Thyroid gland (tissue), 4 donors: Measurements from ENCODE around the gene DUS1L. TPM values are rescaled to one million over a fixed set of nuclear protein-coding genes. Genes with fewer than 3 reads are reported as not detected.

Source experiments
- DNase-seq, 2 donors: peaks; one replicate each; pipeline ENCODE4 v3.0.0-alpha.2; 2019
- H3K27ac ChIP-seq, 3 donors: fragments of 200-600 bp; sonication (generic); 1 replicate in 2 of 3; 2 replicates in 1 of 3; pipeline ENCODE4 v1.5.1; 2016 to 2019; ENCODE audit warnings: mild to moderate bottlenecking in 1 of 3, moderate library complexity in 1 of 3
- H3K27me3 ChIP-seq: fragments of 200-600 bp; sonication (generic); one replicate; pipeline ENCODE4 v1.5.1; 2019
- H3K36me3 ChIP-seq, 2 donors: fragments of 200-600 bp; sonication (generic); one replicate each; pipeline ENCODE4 v1.5.1; 2016 to 2019
- H3K4me1 ChIP-seq, 2 donors: fragments of 200-600 bp; sonication (generic); one replicate each; pipeline ENCODE4 v1.5.1; 2017 to 2019
- H3K4me3 ChIP-seq, 3 donors: fragments of 200-600 bp; sonication (generic); replicated peaks in 1 of 3; 1 replicate in 2 of 3; 2 replicates in 1 of 3; pipeline ENCODE4 v1.5.1; 2016; ENCODE audit warnings: mild to moderate bottlenecking in 1 of 3
- H3K9me3 ChIP-seq: fragments of 200-600 bp; sonication (generic); one replicate; pipeline ENCODE4 v1.5.1; 2017
- CTCF ChIP-seq, 6 experiments: fragments of 200-600 bp in 3 of 6; fragments of 450-650 bp in 3 of 6; sonication (generic) in 3 of 6; IDR thresholded peaks; one replicate each; pipeline ENCODE4 v1.5.1; 2016 to 2019; ENCODE audit warnings: antibody characterized with exemption in 6 of 6, mild to moderate bottlenecking in 2 of 6, inconsistent platforms in 1 of 6, moderate library complexity in 1 of 6
- POLR2A ChIP-seq, 2 donors: fragments of 450-650 bp; IDR thresholded peaks; one replicate each; pipeline ENCODE4 v1.6.1; 2017; ENCODE audit warnings: antibody characterized with exemption in 2 of 2, mild to moderate bottlenecking in 2 of 2, moderate library complexity in 1 of 2
- whole genome bisulfite sequencing, 2 donors: methylation state at CpG; one replicate each; pipeline ENCODE4 v1.1.5; 2017; 5-methylcytosine and 5-hydroxymethylcytosine counted together
- intact Hi-C: fragments of 100-400 bp; cut with DNase I; formaldehyde crosslinking; loops from one replicate; pipeline ENCODE4 v1.15.1; 2023
- total RNA-seq, 4 donors: library from RNA; depleted of rRNA; stranded (reverse); fragments of >200 nt; gene quantifications; one replicate each; pipeline ENCODE4 v1.2.3, GENCODE V29; 2016

Gene DUS1L
- total RNA-seq, 4 donors from 2014 or later: 58.7 to 90.5 (median 75.5) TPM

- intact Hi-C loops: no loop called here
- no peak for DNase-seq
- no peak for TF ChIP-seq POLR2A (IDR thresholded peaks at IDR 0.05)
- no peak for TF ChIP-seq CTCF (IDR thresholded peaks at IDR 0.05)
- Histone ChIP-seq H3K27me3 (no peaks in the 10 kb centered on the region), H3K36me3 (peaks cover 88 to 99% of the 10 kb centered on the region in 2 donors), H3K4me1 (no peaks in the 10 kb centered on the region), H3K9me3 (no peaks in the 10 kb centered on the region), H3K4me3 (no peak overlapping the region), H3K27ac (no peak overlapping the region)
- 91 to 92% methylated on average over 19 to 25 of the region's 39 CpGs for WGBS, 2 donors
Observed at GRCh38 chr17:82086941-82087906, 21.6 kb upstream of the DUS1L start.

GRCh38 chr17:82085931-82086764 lies 20.5 kb upstream of the DUS1L start:
- Histone ChIP-seq H3K4me3 (no peak overlapping the region), H3K27me3 (no peaks in the 10 kb centered on the region), H3K27ac (no peak overlapping the region), H3K4me1 (no peaks in the 10 kb centered on the region), H3K36me3 (peaks cover 85 to 97% of the 10 kb centered on the region in 2 donors), H3K9me3 (no peaks in the 10 kb centered on the region)
- no peak for TF ChIP-seq POLR2A (IDR thresholded peaks at IDR 0.05)
- TF ChIP-seq CTCF (IDR thresholded peaks at IDR 0.05): no peak
- intact Hi-C loops: no loop called here
- 96 to 100% methylated on average over 2 to 9 of the region's 25 CpGs for WGBS, 2 donors
- no peak for DNase-seq

- intact Hi-C loops: no loop called here
- 89 to 94% methylated on average over 26 to 30 of the region's 49 CpGs for WGBS, 2 donors
Observed at GRCh38 chr17:82085031-82085861, 19.6 kb upstream of the DUS1L start.

More at GRCh38 chr17:82085031-82085861, 19.6 kb upstream of the DUS1L start:
- no peaks in the 10 kb centered on the region for H3K9me3 ChIP-seq
- H3K4me3 ChIP-seq: no peak overlapping the region
- no peak for TF ChIP-seq POLR2A (IDR thresholded peaks at IDR 0.05)
- no peak for TF ChIP-seq CTCF (IDR thresholded peaks at IDR 0.05)
- no peak for DNase-seq
- no peaks in the 10 kb centered on the region for H3K27me3 ChIP-seq
- H3K4me1 ChIP-seq: no peaks in the 10 kb centered on the region
- H3K27ac ChIP-seq: no peak overlapping the region
- peaks cover 77 to 98% of the 10 kb centered on the region in 2 donors for H3K36me3 ChIP-seq
